B cell (primary cell): ENCODE data around the gene FGA.

Experiments
- CTCF ChIP-seq: fragments of 200-600 bp; IDR thresholded peaks from one replicate; pipeline ENCODE4 v1.8.0; 2022; ENCODE audit warnings: antibody characterized with exemption, mild to moderate bottlenecking
- EZH2 ChIP-seq: IDR thresholded peaks from 2 replicates; pipeline ENCODE4 v1.6.1; 2012; ENCODE audit warnings: borderline replicate concordance, low read depth, mild to moderate bottlenecking, moderate library complexity, low read length; ENCODE audit not compliant: insufficient read depth, poor library complexity, severe bottlenecking

DNA sequence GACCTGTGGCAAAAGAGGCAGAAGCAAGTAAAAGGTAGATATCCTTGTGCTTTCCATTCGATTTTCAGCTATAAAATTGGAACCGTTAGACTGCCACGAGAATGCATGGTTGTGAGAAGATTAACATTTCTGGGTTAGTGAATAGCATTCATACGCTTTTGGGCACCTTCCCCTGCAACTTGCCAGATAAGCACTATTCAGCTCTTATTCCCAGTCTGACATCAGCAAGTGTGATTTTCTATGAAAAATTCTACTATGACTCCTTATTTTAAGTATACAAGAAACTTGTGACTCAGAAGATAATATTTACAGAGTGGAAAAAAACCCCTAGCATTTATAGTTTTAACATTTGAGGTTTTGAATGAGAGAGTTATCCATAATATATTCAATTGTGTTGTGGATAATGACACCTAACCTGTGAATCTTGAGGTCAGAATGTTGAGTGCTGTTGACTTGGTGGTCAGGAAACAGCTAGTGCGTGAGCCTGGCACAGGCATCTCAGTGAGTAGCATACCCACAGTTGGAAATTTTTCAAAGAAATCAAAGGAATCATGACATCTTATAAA, 23.8 kb downstream of the FGA start:
- TF ChIP-seq CTCF (no peak), EZH2 (no peak)
